ENCODE data around the gene PUS1. TPM values are rescaled to one million over a fixed set of nuclear protein-coding genes. Genes with fewer than 3 reads are reported as not detected.
A peak's percentile ranks its signal among the peaks of the same experiment; 100 is the strongest.
"Not testable (repeated sequence)": the region's sequence is repeated elsewhere in the genome, so short reads cannot be mapped to it uniquely, and the experiment has no call there.

Gene PUS1
- 10 to 100 TPM; 37.3 to 56.7 TPM for total RNA-seq
- 20.6 TPM for polyA plus RNA-seq (2013, experiment 1 of 2)
- 15.2 TPM for polyA plus RNA-seq (2013, experiment 2 of 2)
- long read RNA-seq, experiment 1, full-length matches to known transcripts = 12 of 17 reads
- long read RNA-seq, experiment 1, partial matches to known transcripts = 0 of 17 reads
- long read RNA-seq, experiment 1, other reads (novel, unspliced or antisense) = 5 of 17 reads
- long read RNA-seq, experiment 2, full-length matches to known transcripts = 20 of 36 reads
- long read RNA-seq, experiment 2, partial matches to known transcripts = 6 of 36 reads
- long read RNA-seq, experiment 2, other reads (novel, unspliced or antisense) = 10 of 36 reads
- long read RNA-seq, experiment 3, full-length matches to known transcripts = 17 of 21 reads
- long read RNA-seq, experiment 3, partial matches to known transcripts = 0 of 21 reads
- long read RNA-seq, experiment 3, other reads (novel, unspliced or antisense) = 4 of 21 reads
- long read RNA-seq, experiment 4, partial matches to known transcripts = 2 of 4 reads
- long read RNA-seq, experiment 4, other reads (novel, unspliced or antisense) = 1 of 4 reads

DNA sequence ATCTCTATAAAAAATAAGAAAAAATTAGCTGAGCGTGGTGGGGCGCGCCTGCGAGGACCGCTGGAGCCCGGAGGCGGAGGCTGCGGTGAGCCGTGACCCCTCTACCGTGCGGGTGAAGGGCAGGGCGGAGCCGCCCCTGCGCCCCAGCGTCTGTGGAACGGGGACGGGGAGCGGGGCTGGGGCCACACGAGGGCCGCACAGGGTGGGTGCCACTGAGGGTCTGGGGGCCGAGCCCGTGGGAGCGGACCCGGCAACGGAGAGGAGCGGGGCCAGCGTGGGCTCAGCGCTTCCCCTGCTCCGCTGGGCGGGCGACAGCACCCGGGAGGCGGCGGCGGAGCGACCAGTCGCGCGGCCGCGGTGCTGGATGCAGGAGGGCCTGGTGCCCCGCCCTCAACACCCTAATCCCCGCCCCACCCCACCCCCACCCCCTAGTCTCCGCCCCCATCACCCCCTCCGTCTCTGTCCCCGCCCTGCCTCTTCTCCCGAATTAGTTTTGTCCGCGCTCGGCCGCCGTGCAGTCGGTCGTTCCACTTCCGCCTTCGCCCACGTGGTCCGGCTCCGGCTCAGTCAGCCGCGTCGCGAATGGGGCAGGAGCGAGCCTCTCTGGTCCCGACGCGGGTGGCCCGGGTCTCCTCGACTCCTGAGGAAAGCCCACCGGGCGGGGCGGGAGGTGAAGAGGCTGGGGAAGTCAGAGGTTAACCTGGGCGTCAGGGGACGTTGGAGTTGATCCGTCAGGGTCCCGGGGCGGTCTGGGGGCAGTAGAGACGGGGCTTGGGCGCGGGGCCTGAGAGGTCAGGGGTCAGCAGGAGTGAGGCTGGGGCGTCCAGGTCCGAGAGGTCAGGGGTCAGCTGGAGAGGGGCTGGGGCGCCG, at the start of gene PUS1:
Gene PUS1 (plus strand): TSS at position 566 of the 870 bp plus-strand sequence. CDS start 447 bp downstream, outside the sequence.
- Mint-ChIP-seq H3K27ac (peak within 1 kb of the TSS; percentile 93), H3K4me1 (peaks cover 3% of the 10 kb centered on the region), H3K9me3 (peaks cover 21% of the 10 kb centered on the region), H3K4me3 (peak within 1 kb of the TSS; percentile 92), H3K27me3 (ENCODE audit: insufficient read depth) (peaks cover 2% of the 10 kb centered on the region), H3K36me3 (ENCODE audit: low read depth) (peaks cover 25% of the 10 kb centered on the region)
- DNase-seq = peak; percentile 100
- Histone ChIP-seq H3K9ac (ENCODE audit: extremely low read depth, low read length, poor library complexity, severe bottlenecking) (peak within 1 kb of the TSS; percentile 70), H3K4me1 (ENCODE audit: control insufficient read depth, insufficient read depth, low read length) (no peaks in the 10 kb centered on the region), H3K4me3 (ENCODE audit: low read length) (peak within 1 kb of the TSS; percentile 77), H3K27ac (ENCODE audit: low read depth, low read length) (peak within 1 kb of the TSS; percentile 60), H3K36me3 (ENCODE audit: control insufficient read depth, insufficient read depth, low read length) (peaks cover 29% of the 10 kb centered on the region), H3K9me3 (ENCODE audit: control insufficient read depth, low read length) (no peaks in the 10 kb centered on the region), H3K27me3 (ENCODE audit: control insufficient read depth, insufficient read depth, low read length, poor library complexity, severe bottlenecking) (no peaks in the 10 kb centered on the region)
- 0% methylated on average over 30 to 74 of the region's 84 CpGs for WGBS, 2 experiments (ENCODE audit: insufficient coverage in 1 of 2, insufficient read length in 1 of 2)
- no peak for TF ChIP-seq CTCF (conservative IDR thresholded peaks at IDR 0.05)

- H3K9me3 ChIP-seq (ENCODE audit: control insufficient read depth, low read length) = peaks cover 7% of the 10 kb centered on the region
- peaks cover 4% of the 10 kb centered on the region for H3K36me3 Mint-ChIP-seq (ENCODE audit: low read depth)
- no peak overlapping the region for H3K4me3 Mint-ChIP-seq
- TF ChIP-seq CTCF (conservative IDR thresholded peaks at IDR 0.05) = peak; percentile 45
- H3K4me3 ChIP-seq (ENCODE audit: low read length) = no peak overlapping the region
- H3K27me3 Mint-ChIP-seq (ENCODE audit: insufficient read depth) = no peaks in the 10 kb centered on the region
- H3K27me3 ChIP-seq (ENCODE audit: control insufficient read depth, insufficient read depth, low read length, poor library complexity, severe bottlenecking) = no peaks in the 10 kb centered on the region
- peaks cover 21% of the 10 kb centered on the region for H3K9me3 Mint-ChIP-seq
- H3K27ac Mint-ChIP-seq = no peak overlapping the region
- 92 to 94% methylated on average over 10 to 16 of the region's 16 CpGs for WGBS, 2 experiments (ENCODE audit: insufficient coverage in 1 of 2, insufficient read length in 1 of 2)
- H3K9ac ChIP-seq (ENCODE audit: extremely low read depth, low read length, poor library complexity, severe bottlenecking) = no peak overlapping the region
- H3K4me1 ChIP-seq (ENCODE audit: control insufficient read depth, insufficient read depth, low read length) = peaks cover 10% of the 10 kb centered on the region
- DNase-seq = peak; percentile 64
- H3K36me3 ChIP-seq (ENCODE audit: control insufficient read depth, insufficient read depth, low read length) = no peaks in the 10 kb centered on the region
- peaks cover 30% of the 10 kb centered on the region for H3K4me1 Mint-ChIP-seq
- no peak overlapping the region for H3K27ac ChIP-seq (ENCODE audit: low read depth, low read length)
Observed at GRCh38 chr12:131882804-131883520, 46.1 kb upstream of the PUS1 start.

DNA sequence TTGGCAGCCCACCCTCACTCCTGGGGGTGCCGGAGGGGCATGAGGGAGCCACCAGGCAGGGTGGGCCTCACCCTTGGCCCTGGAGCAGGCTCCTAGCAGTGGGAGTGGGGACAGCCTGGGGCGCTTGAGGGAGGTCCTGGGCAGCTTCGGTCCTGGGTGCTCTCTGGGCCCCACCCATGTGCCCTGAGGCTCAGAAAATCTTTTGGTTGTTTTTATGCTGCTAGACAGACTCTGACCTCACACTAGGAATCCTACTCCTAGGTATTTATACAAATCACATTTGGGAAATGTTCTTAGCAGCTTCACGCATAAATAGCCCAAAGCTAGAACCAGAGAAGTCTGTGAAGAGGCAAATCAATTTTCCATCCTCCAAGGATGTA, 45.6 kb upstream of the PUS1 start:
- 91 to 94% methylated on average over 3 to 4 of the region's 4 CpGs for WGBS, 2 experiments (ENCODE audit: insufficient coverage in 1 of 2, insufficient read length in 1 of 2)
- Mint-ChIP-seq H3K27ac (no peak overlapping the region), H3K36me3 (ENCODE audit: low read depth) (peaks cover 4% of the 10 kb centered on the region), H3K4me1 (peaks cover 27% of the 10 kb centered on the region), H3K27me3 (ENCODE audit: insufficient read depth) (peaks cover 1% of the 10 kb centered on the region), H3K9me3 (peaks cover 21% of the 10 kb centered on the region), H3K4me3 (no peak overlapping the region)
- no peak overlapping the region for H3K27ac ChIP-seq (ENCODE audit: low read depth, low read length)
- no peak for TF ChIP-seq CTCF (conservative IDR thresholded peaks at IDR 0.05)
- H3K9me3 ChIP-seq (ENCODE audit: control insufficient read depth, low read length) = peaks cover 7% of the 10 kb centered on the region
- no peaks in the 10 kb centered on the region for H3K36me3 ChIP-seq (ENCODE audit: control insufficient read depth, insufficient read depth, low read length)
- H3K4me1 ChIP-seq (ENCODE audit: control insufficient read depth, insufficient read depth, low read length) = peaks cover 6% of the 10 kb centered on the region
- H3K4me3 ChIP-seq (ENCODE audit: low read length) = no peak overlapping the region
- DNase-seq = no peak
- H3K9ac ChIP-seq (ENCODE audit: extremely low read depth, low read length, poor library complexity, severe bottlenecking) = no peak overlapping the region
- no peaks in the 10 kb centered on the region for H3K27me3 ChIP-seq (ENCODE audit: control insufficient read depth, insufficient read depth, low read length, poor library complexity, severe bottlenecking)

GRCh38 chr12:131885076-131885475, 44.0 kb upstream of the PUS1 start:
- not testable (repeated sequence) for H3K36me3 Mint-ChIP-seq (ENCODE audit: low read depth); DNase-seq; H3K4me3 ChIP-seq (ENCODE audit: low read length); H3K36me3 ChIP-seq (ENCODE audit: control insufficient read depth, insufficient read depth, low read length); H3K9ac ChIP-seq (ENCODE audit: extremely low read depth, low read length, poor library complexity, severe bottlenecking); H3K27me3 Mint-ChIP-seq (ENCODE audit: insufficient read depth); H3K4me1 ChIP-seq (ENCODE audit: control insufficient read depth, insufficient read depth, low read length); H3K27ac Mint-ChIP-seq; H3K4me3 Mint-ChIP-seq; H3K27ac ChIP-seq (ENCODE audit: low read depth, low read length); H3K9me3 ChIP-seq (ENCODE audit: control insufficient read depth, low read length); H3K27me3 ChIP-seq (ENCODE audit: control insufficient read depth, insufficient read depth, low read length, poor library complexity, severe bottlenecking)
- 82 to 92% methylated on average over 8 of the region's 8 CpGs for WGBS, 2 experiments (ENCODE audit: insufficient coverage in 1 of 2, insufficient read length in 1 of 2)
- Mint-ChIP-seq H3K9me3 (peaks cover 21% of the 10 kb centered on the region), H3K4me1 (peaks cover 25% of the 10 kb centered on the region)
